ENCODE data around the gene GSTA2. TPM values are rescaled to one million over a fixed set of nuclear protein-coding genes. Genes with fewer than 3 reads are reported as not detected.

Gene GSTA2
- total RNA-seq, 1 experiment from 2014 or later: not detected

GRCh38 chr6:52724042-52724405, 39.3 kb downstream of the GSTA2 start:
- Histone ChIP-seq H2BK120ac (ENCODE audit: low read depth, low read length, poor library complexity, severe bottlenecking) (no peak overlapping the region), H3K9me3 (ENCODE audit: control insufficient read depth, low read depth, low read length) (no peaks in the 10 kb centered on the region), H3K56ac (ENCODE audit: insufficient read length, low read depth, low read length) (no peak overlapping the region), H2BK5ac (ENCODE audit: insufficient read length, low read length) (no peak overlapping the region), H3K4me1 (ENCODE audit: insufficient read depth, low read length) (no peaks in the 10 kb centered on the region), H3K79me1 (ENCODE audit: insufficient read depth, low read depth, low read length, poor library complexity, severe bottlenecking) (no peaks in the 10 kb centered on the region), H3K18ac (ENCODE audit: insufficient read length, low read depth, low read length) (no peak overlapping the region), H2BK20ac (ENCODE audit: low read depth, low read length, poor library complexity, severe bottlenecking) (no peak overlapping the region), H4K91ac (ENCODE audit: insufficient read length, low read depth, low read length) (no peak overlapping the region), H3T11ph (ENCODE audit: low read length) (no peak overlapping the region), H3K79me2 (ENCODE audit: insufficient read depth, low read length) (no peaks in the 10 kb centered on the region), H3K23ac (ENCODE audit: insufficient read length, low read depth, low read length) (no peak overlapping the region), H4K5ac (ENCODE audit: insufficient read length, low read depth, low read length) (no peak overlapping the region), H2AK5ac (ENCODE audit: insufficient read length, low read length) (no peak overlapping the region), H3K27ac (ENCODE audit: insufficient read length, low read depth, low read length) (no peak overlapping the region), H3K14ac (ENCODE audit: insufficient read depth, low read length) (no peak overlapping the region), H2AFZ (ENCODE audit: low read length) (no peak overlapping the region), H3K4me2 (ENCODE audit: insufficient read depth, insufficient read length, low read length) (no peak overlapping the region), H3K27me3 (ENCODE audit: insufficient read depth, low read length) (no peaks in the 10 kb centered on the region), H2BK12ac (ENCODE audit: insufficient read length, low read depth, low read length) (no peak overlapping the region), H3K23me2 (ENCODE audit: insufficient read length, low read depth, low read length, poor library complexity, severe bottlenecking) (no peaks in the 10 kb centered on the region), H2BK15ac (ENCODE audit: low read depth, low read length) (no peak overlapping the region), H3K9ac (ENCODE audit: extremely low read depth, insufficient read length, low read length) (no peak overlapping the region), H3K4ac (ENCODE audit: low read depth, low read length) (no peak overlapping the region), H4K20me1 (ENCODE audit: control insufficient read depth, insufficient read depth, insufficient read length) (no peaks in the 10 kb centered on the region), H4K8ac (replicated peaks; ENCODE audit: insufficient read length, low read depth, low read length) (no peak overlapping the region)
- no peak for DNase-seq
- no peaks in the 10 kb centered on the region for H3K36me3 Mint-ChIP-seq (ENCODE audit: insufficient read depth in 1 of 3, low read depth in 3 of 3)
- H3K27me3 Mint-ChIP-seq (ENCODE audit: low read depth): peaks cover 2% of the 10 kb centered on the region; the same call in 1 of the 2 replicates
- H3K4me3 Mint-ChIP-seq: no peak overlapping the region; a peak in 1 of 5 replicates
- no peak overlapping the region for H3K27ac Mint-ChIP-seq
- no CpG with 5 or more reads among the region's 2 CpGs for WGBS (ENCODE audit: extremely low coverage, insufficient read length, low lambda C conversion rate)
- no peaks in the 10 kb centered on the region for H3K9me3 Mint-ChIP-seq
- H3K4me1 Mint-ChIP-seq: peaks cover 18 to 22% of the 10 kb centered on the region in 2 experiments
- no peak for TF ChIP-seq CTCF (conservative IDR thresholded peaks at IDR 0.05)
